Measurements from ENCODE around the gene TPRKB.
"Not testable (repeated sequence)": the region's sequence is repeated elsewhere in the genome, so short reads cannot be mapped to it uniquely, and the experiment has no call there.

TPRKB gene

GRCh38 chr2:73762571-73762970 is 25.4 kb upstream of the TPRKB start:
- Mint-ChIP-seq H3K27ac (no peak overlapping the region), H3K27me3 (ENCODE audit: low read depth) (no peaks in the 10 kb centered on the region), H3K4me1 (ENCODE audit: low read depth) (no peaks in the 10 kb centered on the region), H3K36me3 (ENCODE audit: low read depth) (peaks cover 45% of the 10 kb centered on the region), H3K9me3 (no peaks in the 10 kb centered on the region), H3K4me3 (no peak overlapping the region)
- DNase-seq (ENCODE audit: low spot score) = no peak

GRCh38 chr2:73759904-73760303 is 22.8 kb upstream of the TPRKB start:
- H3K4me1 Mint-ChIP-seq (ENCODE audit: low read depth) = no peaks in the 10 kb centered on the region
- no peaks in the 10 kb centered on the region for H3K27me3 Mint-ChIP-seq (ENCODE audit: low read depth)
- H3K36me3 Mint-ChIP-seq (ENCODE audit: low read depth) = peaks cover 32% of the 10 kb centered on the region
- no peak for DNase-seq (ENCODE audit: low spot score)
- H3K4me3 Mint-ChIP-seq = no peak overlapping the region
- no peaks in the 10 kb centered on the region for H3K9me3 Mint-ChIP-seq
- no peak overlapping the region for H3K27ac Mint-ChIP-seq

- no peaks in the 10 kb centered on the region for H3K27me3 Mint-ChIP-seq (ENCODE audit: low read depth)
- H3K4me1 Mint-ChIP-seq (ENCODE audit: low read depth) = no peaks in the 10 kb centered on the region
- no peak overlapping the region for H3K4me3 Mint-ChIP-seq
- DNase-seq (ENCODE audit: low spot score) = no peak
- H3K36me3 Mint-ChIP-seq (ENCODE audit: low read depth) = peaks cover 34% of the 10 kb centered on the region
- H3K27ac Mint-ChIP-seq = no peak overlapping the region
- H3K9me3 Mint-ChIP-seq = peaks cover 3% of the 10 kb centered on the region
Observed at GRCh38 chr2:73759285-73759764, 22.2 kb upstream of the TPRKB start.

GRCh38 chr2:73754332-73754731 is 17.2 kb upstream of the TPRKB start:
- not testable (repeated sequence) for DNase-seq (ENCODE audit: low spot score); H3K9me3 Mint-ChIP-seq; H3K27me3 Mint-ChIP-seq (ENCODE audit: low read depth); H3K4me3 Mint-ChIP-seq; H3K27ac Mint-ChIP-seq; H3K4me1 Mint-ChIP-seq (ENCODE audit: low read depth)
- H3K36me3 Mint-ChIP-seq (ENCODE audit: low read depth) = peaks cover 23% of the 10 kb centered on the region

- Mint-ChIP-seq H3K27ac (no peak overlapping the region), H3K36me3 (ENCODE audit: low read depth) (peaks cover 43% of the 10 kb centered on the region), H3K9me3 (peaks cover 2% of the 10 kb centered on the region)
Observed at GRCh38 chr2:73749314-73749713, 12.2 kb upstream of the TPRKB start.

GRCh38 chr2:73746877-73747208 is 9.7 kb upstream of the TPRKB start:
- DNase-seq (ENCODE audit: low spot score) = no peak
- peaks cover 47% of the 10 kb centered on the region for H3K36me3 Mint-ChIP-seq (ENCODE audit: low read depth)
- H3K27ac Mint-ChIP-seq = no peak overlapping the region
- no peak overlapping the region for H3K4me3 Mint-ChIP-seq
- H3K4me1 Mint-ChIP-seq (ENCODE audit: low read depth) = peaks cover 4% of the 10 kb centered on the region
- H3K9me3 Mint-ChIP-seq = no peaks in the 10 kb centered on the region
- H3K27me3 Mint-ChIP-seq (ENCODE audit: low read depth) = no peaks in the 10 kb centered on the region

More at GRCh38 chr2:73749314-73749713, 12.2 kb upstream of the TPRKB start:
- Mint-ChIP-seq H3K4me1 (ENCODE audit: low read depth) (peaks cover 4% of the 10 kb centered on the region), H3K4me3 (no peak overlapping the region), H3K27me3 (ENCODE audit: low read depth) (no peaks in the 10 kb centered on the region)
- no peak for DNase-seq (ENCODE audit: low spot score)

- Mint-ChIP-seq H3K9me3 (no peaks in the 10 kb centered on the region), H3K4me1 (ENCODE audit: low read depth) (peaks cover 4% of the 10 kb centered on the region), H3K27me3 (ENCODE audit: low read depth) (no peaks in the 10 kb centered on the region), H3K4me3 (no peak overlapping the region), H3K36me3 (ENCODE audit: low read depth) (peaks cover 49% of the 10 kb centered on the region), H3K27ac (no peak overlapping the region)
- no peak for DNase-seq (ENCODE audit: low spot score)
Observed at GRCh38 chr2:73746015-73746876, 9.1 kb upstream of the TPRKB start.

- H3K4me3 Mint-ChIP-seq = no peak overlapping the region
- H3K9me3 Mint-ChIP-seq = peaks cover 6% of the 10 kb centered on the region
- H3K4me1 Mint-ChIP-seq (ENCODE audit: low read depth) = peaks cover 13% of the 10 kb centered on the region
- H3K27me3 Mint-ChIP-seq (ENCODE audit: low read depth) = no peaks in the 10 kb centered on the region
- peaks cover 34% of the 10 kb centered on the region for H3K36me3 Mint-ChIP-seq (ENCODE audit: low read depth)
- no peak overlapping the region for H3K27ac Mint-ChIP-seq
- no peak for DNase-seq (ENCODE audit: low spot score)
Observed at GRCh38 chr2:73740767-73741166, 3.6 kb upstream of the TPRKB start.

GRCh38 chr2:73739101-73739500 is 2.0 kb upstream of the TPRKB start:
- H3K4me1 Mint-ChIP-seq (ENCODE audit: low read depth) = peaks cover 14% of the 10 kb centered on the region
- H3K9me3 Mint-ChIP-seq = peaks cover 6% of the 10 kb centered on the region
- H3K4me3 Mint-ChIP-seq = no peak overlapping the region
- DNase-seq (ENCODE audit: low spot score) = no peak
- peaks cover 26% of the 10 kb centered on the region for H3K36me3 Mint-ChIP-seq (ENCODE audit: low read depth)
- no peak overlapping the region for H3K27ac Mint-ChIP-seq
- H3K27me3 Mint-ChIP-seq (ENCODE audit: low read depth) = no peaks in the 10 kb centered on the region

- H3K27me3 Mint-ChIP-seq (ENCODE audit: low read depth) = no peaks in the 10 kb centered on the region
- DNase-seq (ENCODE audit: low spot score) = no peak
Observed at GRCh38 chr2:73736378-73736777, 767 bp downstream of the TPRKB start.

GRCh38 chr2:73730810-73731209 is 6.3 kb downstream of the TPRKB start:
- H3K4me3 Mint-ChIP-seq = no peak overlapping the region
- DNase-seq (ENCODE audit: low spot score) = no peak
- H3K4me1 Mint-ChIP-seq (ENCODE audit: low read depth) = peaks cover 2% of the 10 kb centered on the region
- no peaks in the 10 kb centered on the region for H3K9me3 Mint-ChIP-seq
- H3K27ac Mint-ChIP-seq = no peak overlapping the region
- H3K36me3 Mint-ChIP-seq (ENCODE audit: low read depth) = peaks cover 44% of the 10 kb centered on the region
- H3K27me3 Mint-ChIP-seq (ENCODE audit: low read depth) = no peaks in the 10 kb centered on the region

More at GRCh38 chr2:73736378-73736777, 767 bp downstream of the TPRKB start:
- Mint-ChIP-seq H3K36me3 (ENCODE audit: low read depth) (peaks cover 33% of the 10 kb centered on the region), H3K27ac (peak overlapping the region; percentile 91), H3K9me3 (peaks cover 6% of the 10 kb centered on the region), H3K4me1 (ENCODE audit: low read depth) (peaks cover 14% of the 10 kb centered on the region), H3K4me3 (peak overlapping the region; percentile 97)

- H3K9me3 Mint-ChIP-seq = no peaks in the 10 kb centered on the region
- DNase-seq (ENCODE audit: low spot score) = no peak
- no peaks in the 10 kb centered on the region for H3K4me1 Mint-ChIP-seq (ENCODE audit: low read depth)
- peaks cover 40% of the 10 kb centered on the region for H3K36me3 Mint-ChIP-seq (ENCODE audit: low read depth)
- no peaks in the 10 kb centered on the region for H3K27me3 Mint-ChIP-seq (ENCODE audit: low read depth)
- H3K27ac Mint-ChIP-seq = no peak overlapping the region
- no peak overlapping the region for H3K4me3 Mint-ChIP-seq
Observed at GRCh38 chr2:73728711-73729110, 8.4 kb downstream of the TPRKB start.

- H3K27ac Mint-ChIP-seq = no peak overlapping the region
- no peak for DNase-seq (ENCODE audit: low spot score)
- H3K27me3 Mint-ChIP-seq (ENCODE audit: low read depth) = no peaks in the 10 kb centered on the region
- no peaks in the 10 kb centered on the region for H3K9me3 Mint-ChIP-seq
- peaks cover 36% of the 10 kb centered on the region for H3K36me3 Mint-ChIP-seq (ENCODE audit: low read depth)
- no peaks in the 10 kb centered on the region for H3K4me1 Mint-ChIP-seq (ENCODE audit: low read depth)
- H3K4me3 Mint-ChIP-seq = no peak overlapping the region
Observed at GRCh38 chr2:73728043-73728442, 9.1 kb downstream of the TPRKB start.

- H3K4me3 Mint-ChIP-seq; DNase-seq (ENCODE audit: low spot score); H3K27me3 Mint-ChIP-seq (ENCODE audit: low read depth); H3K9me3 Mint-ChIP-seq; H3K4me1 Mint-ChIP-seq (ENCODE audit: low read depth); H3K27ac Mint-ChIP-seq: not testable (repeated sequence)
- H3K36me3 Mint-ChIP-seq (ENCODE audit: low read depth) = peaks cover 24% of the 10 kb centered on the region
Observed at GRCh38 chr2:73726657-73727056, 10.5 kb downstream of the TPRKB start.
